ENCODE measurements around the gene SLC35B2. TPM values are rescaled to one million over a fixed set of nuclear protein-coding genes. Genes with fewer than 3 reads are reported as not detected.

The SLC35B2 gene
- total and polyA plus RNA-seq, 9 of the 15 experiments (the other 6 are each of a cell fraction or from before 2014, with no cell fraction given) = 14.5 to 59.1 (median 47.1) TPM

DNA sequence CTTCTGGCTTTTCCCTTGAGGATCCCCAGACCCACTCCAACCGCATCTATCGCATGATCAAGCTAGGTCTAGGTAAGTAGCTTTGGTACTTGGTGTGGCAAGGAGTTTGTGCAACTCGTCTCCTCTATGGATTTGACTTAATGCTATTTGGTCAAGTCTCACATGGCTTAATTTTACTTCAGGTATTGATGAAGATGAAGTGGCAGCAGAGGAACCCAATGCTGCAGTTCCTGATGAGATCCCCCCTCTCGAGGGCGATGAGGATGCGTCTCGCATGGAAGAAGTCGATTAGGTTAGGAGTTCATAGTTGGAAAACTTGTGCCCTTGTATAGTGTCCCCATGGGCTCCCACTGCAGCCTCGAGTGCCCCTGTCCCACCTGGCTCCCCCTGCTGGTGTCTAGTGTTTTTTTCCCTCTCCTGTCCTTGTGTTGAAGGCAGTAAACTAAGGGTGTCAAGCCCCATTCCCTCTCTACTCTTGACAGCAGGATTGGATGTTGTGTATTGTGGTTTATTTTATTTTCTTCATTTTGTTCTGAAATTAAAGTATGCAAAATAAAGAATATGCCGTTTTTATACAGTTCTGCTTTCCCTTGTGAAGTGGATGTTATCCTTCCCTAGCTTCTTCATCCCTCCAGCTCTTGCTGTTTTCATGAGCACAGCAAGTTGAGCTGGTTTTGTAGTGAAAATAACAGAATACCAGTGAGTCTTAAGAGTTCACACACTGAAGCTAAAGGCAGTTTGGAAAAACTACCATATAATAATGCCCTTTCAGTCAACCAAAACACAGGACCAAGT, 3.8 kb downstream of the SLC35B2 start (continued):
- TF ChIP-seq, protein P1, sequence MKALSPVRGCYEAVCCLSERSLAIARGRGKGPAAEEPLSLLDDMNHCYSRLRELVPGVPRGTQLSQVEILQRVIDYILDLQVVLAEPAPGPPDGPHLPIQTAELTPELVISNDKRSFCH (CRISPR knock-in tag; IDR thresholded peaks at IDR 0.05) = no peak
- TF ChIP-seq, protein P1 (tag; IDR thresholded peaks at IDR 0.05) = 0 out of 2 replicates have a peak, but pooled peaks have one; percentile 24
- TF ChIP-seq BCLAF1 (IDR thresholded peaks at IDR 0.05; ENCODE audit: borderline replicate concordance in 1 of 2, control insufficient read depth in 1 of 2, low read depth in 2 of 2, low read length in 1 of 2) = peak; percentile 58 to 79; a peak in 2 of 4 replicates
- no peak for TF ChIP-seq KDM4B (IDR thresholded peaks at IDR 0.05; ENCODE audit: borderline replicate concordance in 2 of 2, low read depth in 1 of 2)
- no peak for TF ChIP-seq XRCC5 (IDR thresholded peaks at IDR 0.05; ENCODE audit: low read depth, low read length)
- no peak for TF ChIP-seq HBP1 (CRISPR knock-in tag; IDR thresholded peaks at IDR 0.05)
- TF ChIP-seq TAF1 (IDR thresholded peaks at IDR 0.05; ENCODE audit: control insufficient read depth, extremely low read depth, insufficient read depth, low read length, severe bottlenecking) = no peak
- TF ChIP-seq, protein P2, sequence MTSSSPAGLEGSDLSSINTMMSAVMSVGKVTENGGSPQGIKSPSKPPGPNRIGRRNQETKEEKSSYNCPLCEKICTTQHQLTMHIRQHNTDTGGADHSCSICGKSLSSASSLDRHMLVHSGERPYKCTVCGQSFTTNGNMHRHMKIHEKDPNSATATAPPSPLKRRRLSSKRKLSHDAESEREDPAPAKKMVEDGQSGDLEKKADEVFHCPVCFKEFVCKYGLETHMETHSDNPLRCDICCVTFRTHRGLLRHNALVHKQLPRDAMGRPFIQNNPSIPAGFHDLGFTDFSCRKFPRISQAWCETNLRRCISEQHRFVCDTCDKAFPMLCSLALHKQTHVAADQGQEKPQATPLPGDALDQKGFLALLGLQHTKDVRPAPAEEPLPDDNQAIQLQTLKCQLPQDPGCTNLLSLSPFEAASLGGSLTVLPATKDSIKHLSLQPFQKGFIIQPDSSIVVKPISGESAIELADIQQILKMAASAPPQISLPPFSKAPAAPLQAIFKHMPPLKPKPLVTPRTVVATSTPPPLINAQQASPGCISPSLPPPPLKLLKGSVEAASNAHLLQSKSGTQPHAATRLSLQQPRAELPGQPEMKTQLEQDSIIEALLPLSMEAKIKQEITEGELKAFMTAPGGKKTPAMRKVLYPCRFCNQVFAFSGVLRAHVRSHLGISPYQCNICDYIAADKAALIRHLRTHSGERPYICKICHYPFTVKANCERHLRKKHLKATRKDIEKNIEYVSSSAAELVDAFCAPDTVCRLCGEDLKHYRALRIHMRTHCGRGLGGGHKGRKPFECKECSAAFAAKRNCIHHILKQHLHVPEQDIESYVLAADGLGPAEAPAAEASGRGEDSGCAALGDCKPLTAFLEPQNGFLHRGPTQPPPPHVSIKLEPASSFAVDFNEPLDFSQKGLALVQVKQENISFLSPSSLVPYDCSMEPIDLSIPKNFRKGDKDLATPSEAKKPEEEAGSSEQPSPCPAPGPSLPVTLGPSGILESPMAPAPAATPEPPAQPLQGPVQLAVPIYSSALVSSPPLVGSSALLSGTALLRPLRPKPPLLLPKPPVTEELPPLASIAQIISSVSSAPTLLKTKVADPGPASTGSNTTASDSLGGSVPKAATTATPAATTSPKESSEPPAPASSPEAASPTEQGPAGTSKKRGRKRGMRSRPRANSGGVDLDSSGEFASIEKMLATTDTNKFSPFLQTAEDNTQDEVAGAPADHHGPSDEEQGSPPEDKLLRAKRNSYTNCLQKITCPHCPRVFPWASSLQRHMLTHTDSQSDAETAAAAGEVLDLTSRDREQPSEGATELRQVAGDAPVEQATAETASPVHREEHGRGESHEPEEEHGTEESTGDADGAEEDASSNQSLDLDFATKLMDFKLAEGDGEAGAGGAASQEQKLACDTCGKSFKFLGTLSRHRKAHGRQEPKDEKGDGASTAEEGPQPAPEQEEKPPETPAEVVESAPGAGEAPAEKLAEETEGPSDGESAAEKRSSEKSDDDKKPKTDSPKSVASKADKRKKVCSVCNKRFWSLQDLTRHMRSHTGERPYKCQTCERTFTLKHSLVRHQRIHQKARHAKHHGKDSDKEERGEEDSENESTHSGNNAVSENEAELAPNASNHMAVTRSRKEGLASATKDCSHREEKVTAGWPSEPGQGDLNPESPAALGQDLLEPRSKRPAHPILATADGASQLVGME (CRISPR knock-in tag; IDR thresholded peaks at IDR 0.05) = no peak
- TF ChIP-seq MEF2A (IDR thresholded peaks at IDR 0.05; ENCODE audit: control insufficient read depth, low read depth, low read length) = no peak
- TF ChIP-seq JUND (IDR thresholded peaks at IDR 0.05; ENCODE audit: borderline replicate concordance, low read depth, low read length) = no peak
- TF ChIP-seq JUND (tag; IDR thresholded peaks at IDR 0.05; ENCODE audit: borderline replicate concordance, low read depth, low read length) = no peak
- no peak for TF ChIP-seq ZNF780A (CRISPR knock-in tag; IDR thresholded peaks at IDR 0.05)
- peak; percentile 46 to 52 for TF ChIP-seq RAD21 (CRISPR knock-in tag; conservative IDR thresholded peaks at IDR 0.05 in 1 of 2, IDR thresholded peaks at IDR 0.05 in 1 of 2)

All from K562 (cell line).